H9 (cell line): ENCODE results near the gene CROT. TPM values are rescaled to one million over a fixed set of nuclear protein-coding genes. Genes with fewer than 3 reads are reported as not detected.

ENCODE experiments used
- DNase-seq: peaks from one replicate; pipeline ENCODE4 v3.0.0-alpha.2; 2017
- H2AFZ ChIP-seq: one replicate; pipeline ENCODE4 v1.6.1; 2013; ENCODE audit warnings: mild to moderate bottlenecking, low read length, control low read depth, moderate library complexity
- H2AK5ac ChIP-seq: 2 replicates; pipeline ENCODE4 v1.6.1; 2013; ENCODE audit warnings: low read length, control low read depth, mixed read lengths; ENCODE audit not compliant: insufficient read length
- H2BK120ac ChIP-seq: one replicate; pipeline ENCODE4 v1.6.1; 2013; ENCODE audit warnings: low read depth, mild to moderate bottlenecking, low read length, control low read depth, inconsistent platforms; ENCODE audit not compliant: poor library complexity, severe bottlenecking
- H2BK12ac ChIP-seq: 2 replicates; pipeline ENCODE4 v1.6.1; 2013; ENCODE audit warnings: low read length, control low read depth, mixed read lengths, low read depth; ENCODE audit not compliant: insufficient read length
- H2BK15ac ChIP-seq: 2 replicates; pipeline ENCODE4 v1.6.1; 2013; ENCODE audit warnings: low read depth, low read length, control low read depth
- H2BK20ac ChIP-seq: one replicate; pipeline ENCODE4 v1.6.1; 2013; ENCODE audit warnings: low read depth, mild to moderate bottlenecking, low read length, control low read depth, inconsistent platforms; ENCODE audit not compliant: poor library complexity, severe bottlenecking
- H2BK5ac ChIP-seq: 2 replicates; pipeline ENCODE4 v1.6.1; 2013; ENCODE audit warnings: low read length, control low read depth, mixed read lengths; ENCODE audit not compliant: insufficient read length
- H3K14ac ChIP-seq: 2 replicates; pipeline ENCODE4 v1.6.1; 2013; ENCODE audit warnings: low read length, control low read depth; ENCODE audit not compliant: insufficient read depth
- H3K18ac ChIP-seq: 2 replicates; pipeline ENCODE4 v1.6.1; 2013; ENCODE audit warnings: low read depth, mild to moderate bottlenecking, mixed read lengths, low read length, control low read depth; ENCODE audit not compliant: insufficient read length
- H3K23ac ChIP-seq: 2 replicates; pipeline ENCODE4 v1.6.1; 2013; ENCODE audit warnings: low read length, control low read depth, mixed read lengths, low read depth; ENCODE audit not compliant: insufficient read length
- H3K23me2 ChIP-seq: 2 replicates; pipeline ENCODE4 v1.6.1; 2013; ENCODE audit warnings: low read depth, mild to moderate bottlenecking, mixed read lengths, low read length, control low read depth; ENCODE audit not compliant: insufficient read length, poor library complexity, severe bottlenecking
- H3K27ac ChIP-seq: 2 replicates; pipeline ENCODE4 v1.5.1; 2013; ENCODE audit warnings: low read length, control low read depth, mixed read lengths, low read depth; ENCODE audit not compliant: insufficient read length
- H3K27me3 ChIP-seq: 2 replicates; pipeline ENCODE4 v1.6.1; 2013; ENCODE audit warnings: low read length, control low read depth, inconsistent platforms; ENCODE audit not compliant: insufficient read depth
- H3K4ac ChIP-seq: 2 replicates; pipeline ENCODE4 v1.6.1; 2013; ENCODE audit warnings: low read depth, mild to moderate bottlenecking, control low read depth, inconsistent platforms, low read length, moderate library complexity
- H3K4me1 ChIP-seq: 2 replicates; pipeline ENCODE4 v1.6.1; 2013; ENCODE audit warnings: low read length, control low read depth, inconsistent platforms; ENCODE audit not compliant: insufficient read depth
- H3K4me2 ChIP-seq: 2 replicates; pipeline ENCODE4 v1.6.1; 2013; ENCODE audit warnings: low read length, control low read depth, mixed read lengths; ENCODE audit not compliant: insufficient read length, insufficient read depth
- H3K56ac ChIP-seq: 2 replicates; pipeline ENCODE4 v1.6.1; 2013; ENCODE audit warnings: low read depth, mild to moderate bottlenecking, mixed read lengths, low read length, control low read depth; ENCODE audit not compliant: insufficient read length
- H3K79me1 ChIP-seq: 2 replicates; pipeline ENCODE4 v1.6.1; 2013; ENCODE audit warnings: low read depth, mild to moderate bottlenecking, moderate library complexity, low read length, control low read depth, inconsistent platforms; ENCODE audit not compliant: insufficient read depth, poor library complexity, severe bottlenecking
- H3K79me2 ChIP-seq: 2 replicates; pipeline ENCODE4 v1.6.1; 2013; ENCODE audit warnings: low read length, control low read depth, inconsistent platforms; ENCODE audit not compliant: insufficient read depth
- H3K9ac ChIP-seq: 2 replicates; pipeline ENCODE4 v1.6.1; 2013; ENCODE audit warnings: low read length, control low read depth, mixed read lengths; ENCODE audit not compliant: insufficient read length; ENCODE audit errors: extremely low read depth
- H3K9me3 ChIP-seq: one replicate; pipeline ENCODE4 v1.6.1; 2013; ENCODE audit warnings: low read depth, low read length, inconsistent platforms; ENCODE audit not compliant: control insufficient read depth
- H3T11ph ChIP-seq: one replicate; pipeline ENCODE4 v1.6.1; 2013; ENCODE audit warnings: mild to moderate bottlenecking, low read length, control low read depth, inconsistent platforms
- H4K20me1 ChIP-seq: one replicate; pipeline ENCODE4 v1.6.1; 2013; ENCODE audit not compliant: control insufficient read depth, insufficient read length, insufficient read depth
- H4K5ac ChIP-seq: 2 replicates; pipeline ENCODE4 v1.6.1; 2013; ENCODE audit warnings: low read depth, mild to moderate bottlenecking, mixed read lengths, low read length, control low read depth; ENCODE audit not compliant: insufficient read length
- H4K8ac ChIP-seq: replicated peaks from 2 replicates; pipeline ENCODE4 v1.6.1; 2013; ENCODE audit warnings: low read length, control low read depth, mixed read lengths, low read depth; ENCODE audit not compliant: insufficient read length
- H4K91ac ChIP-seq: 2 replicates; pipeline ENCODE4 v1.6.1; 2013; ENCODE audit warnings: low read depth, mild to moderate bottlenecking, moderate library complexity, mixed read lengths, low read length, control low read depth; ENCODE audit not compliant: insufficient read length
- H3K27ac Mint-ChIP-seq, 3 experiments: 2 replicates in 2 of 3; 3 replicates in 1 of 3; pipeline ENCODE4 v1.8.0; 2020 to 2021; ENCODE audit warnings: mixed read lengths in 3 of 3, mild to moderate bottlenecking in 1 of 3, moderate library complexity in 1 of 3
- H3K27me3 Mint-ChIP-seq: 2 replicates; pipeline ENCODE4 v1.8.0; 2021; ENCODE audit warnings: low read depth, mild to moderate bottlenecking, moderate library complexity, mixed read lengths
- H3K36me3 Mint-ChIP-seq, 3 experiments: 2 replicates in 2 of 3; 3 replicates in 1 of 3; pipeline ENCODE4 v1.8.0; 2020 to 2021; ENCODE audit warnings: low read depth in 3 of 3, mixed read lengths in 3 of 3; ENCODE audit not compliant: insufficient read depth in 1 of 3
- H3K4me1 Mint-ChIP-seq, 2 experiments: 2 replicates each; pipeline ENCODE4 v1.8.0; 2020; ENCODE audit warnings: mixed read lengths in 2 of 2
- H3K4me3 Mint-ChIP-seq, 2 experiments: 2 replicates in 1 of 2; 3 replicates in 1 of 2; pipeline ENCODE4 v1.8.0; 2020 to 2021; ENCODE audit warnings: mild to moderate bottlenecking in 2 of 2, mixed read lengths in 2 of 2, moderate library complexity in 1 of 2
- H3K9me3 Mint-ChIP-seq, 2 experiments: 2 replicates in 1 of 2; 3 replicates in 1 of 2; pipeline ENCODE4 v1.8.0; 2020; ENCODE audit warnings: mild to moderate bottlenecking in 2 of 2, mixed read lengths in 2 of 2, moderate library complexity in 1 of 2
- WGBS: extraction: QIAGEN DNeasy Blood & Tissue Kit; methylation state at CpG from one replicate; pipeline ENCODE4 v1.1.7; 2013; ENCODE audit warnings: missing lambda C conversion rate, low lambda C conversion rate, mixed read lengths; ENCODE audit not compliant: insufficient read length; ENCODE audit errors: extremely low coverage; 5-methylcytosine and 5-hydroxymethylcytosine counted together
- total RNA-seq: library from RNA; stranded (reverse); gene quantifications from 2 replicates; pipeline ENCODE4 v1.2.1, GENCODE V29; 2021
- TF ChIP-seq, protein P1 (sequence below): fragments of 200-600 bp; sonication (generic); conservative IDR thresholded peaks from 3 replicates; pipeline ENCODE4 v1.8.0; 2021; ENCODE audit warnings: antibody characterized with exemption, mild to moderate bottlenecking

The CROT gene
- total RNA-seq, 1 experiment from 2014 or later, result 6.0 TPM

DNA sequence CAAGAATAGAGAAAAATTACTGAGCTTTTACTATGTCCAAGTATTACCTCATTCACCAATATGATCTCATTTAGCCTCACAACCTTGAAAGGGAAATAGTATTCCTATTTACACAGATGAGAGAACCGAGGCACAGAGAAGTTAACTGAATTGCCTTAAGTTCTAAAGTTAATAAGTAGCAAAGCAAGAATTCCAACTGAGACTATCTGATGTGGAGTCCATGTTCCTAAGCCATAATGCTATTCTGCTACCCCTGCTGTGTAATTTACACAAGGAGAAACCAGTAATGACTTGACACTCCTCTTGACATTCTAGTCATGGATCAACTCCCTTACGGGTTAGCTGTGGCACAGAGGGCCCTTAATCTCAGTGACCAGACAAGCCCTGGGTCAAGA is 69.3 kb downstream of the CROT start:
- no peak overlapping the region for H3K18ac ChIP-seq
- no peaks in the 10 kb centered on the region for H3K36me3 Mint-ChIP-seq
- no peak overlapping the region for H3T11ph ChIP-seq
- H3K23ac ChIP-seq, result no peak overlapping the region
- H2BK120ac ChIP-seq, result no peak overlapping the region
- H4K20me1 ChIP-seq, result no peaks in the 10 kb centered on the region
- H3K56ac ChIP-seq, result no peak overlapping the region
- no peak overlapping the region for H3K4me2 ChIP-seq
- no peak overlapping the region for H2BK5ac ChIP-seq
- no peak overlapping the region for H2BK15ac ChIP-seq
- no peak overlapping the region for H2AK5ac ChIP-seq
- no peak overlapping the region for H3K27ac Mint-ChIP-seq
- H3K9me3 ChIP-seq, result no peaks in the 10 kb centered on the region
- no peak overlapping the region for H2BK12ac ChIP-seq
- H3K27me3 Mint-ChIP-seq, result no peaks in the 10 kb centered on the region
- no peak overlapping the region for H4K91ac ChIP-seq
- no peak overlapping the region for H4K8ac ChIP-seq
- no peak overlapping the region for H3K4ac ChIP-seq
- DNase-seq, result no peak
- H3K9me3 Mint-ChIP-seq, result no peaks in the 10 kb centered on the region
- no peaks in the 10 kb centered on the region for H3K23me2 ChIP-seq
- no peaks in the 10 kb centered on the region for H3K79me2 ChIP-seq
- no peak overlapping the region for H3K27ac ChIP-seq
- H2AFZ ChIP-seq, result no peak overlapping the region
- H3K79me1 ChIP-seq, result no peaks in the 10 kb centered on the region
- H3K4me1 ChIP-seq, result no peaks in the 10 kb centered on the region
- WGBS, result no CpG with 5 or more reads among the region's 2 CpGs
- H3K14ac ChIP-seq, result no peak overlapping the region
- H2BK20ac ChIP-seq, result no peak overlapping the region
- H3K27me3 ChIP-seq, result no peaks in the 10 kb centered on the region
- TF ChIP-seq, protein P1, sequence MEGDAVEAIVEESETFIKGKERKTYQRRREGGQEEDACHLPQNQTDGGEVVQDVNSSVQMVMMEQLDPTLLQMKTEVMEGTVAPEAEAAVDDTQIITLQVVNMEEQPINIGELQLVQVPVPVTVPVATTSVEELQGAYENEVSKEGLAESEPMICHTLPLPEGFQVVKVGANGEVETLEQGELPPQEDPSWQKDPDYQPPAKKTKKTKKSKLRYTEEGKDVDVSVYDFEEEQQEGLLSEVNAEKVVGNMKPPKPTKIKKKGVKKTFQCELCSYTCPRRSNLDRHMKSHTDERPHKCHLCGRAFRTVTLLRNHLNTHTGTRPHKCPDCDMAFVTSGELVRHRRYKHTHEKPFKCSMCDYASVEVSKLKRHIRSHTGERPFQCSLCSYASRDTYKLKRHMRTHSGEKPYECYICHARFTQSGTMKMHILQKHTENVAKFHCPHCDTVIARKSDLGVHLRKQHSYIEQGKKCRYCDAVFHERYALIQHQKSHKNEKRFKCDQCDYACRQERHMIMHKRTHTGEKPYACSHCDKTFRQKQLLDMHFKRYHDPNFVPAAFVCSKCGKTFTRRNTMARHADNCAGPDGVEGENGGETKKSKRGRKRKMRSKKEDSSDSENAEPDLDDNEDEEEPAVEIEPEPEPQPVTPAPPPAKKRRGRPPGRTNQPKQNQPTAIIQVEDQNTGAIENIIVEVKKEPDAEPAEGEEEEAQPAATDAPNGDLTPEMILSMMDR, result no peak
- H3K4me3 Mint-ChIP-seq, result no peak overlapping the region
- no peak overlapping the region for H4K5ac ChIP-seq
- H3K9ac ChIP-seq, result no peak overlapping the region
- H3K4me1 Mint-ChIP-seq, result peaks cover 0 to 1% of the 10 kb centered on the region in 2 experiments; a peak in 1 of 4 replicates
